Calu3 (cell line): ENCODE results near the gene PITPNM1. TPM values are rescaled to one million over a fixed set of nuclear protein-coding genes. Genes with fewer than 3 reads are reported as not detected.

Experiments used
- BruUV-seq: library from RNA; stranded (reverse); fragments of 400-500 nt; replicated peaks from 2 replicates; lab custom pipeline; 2021; lab: Mats Ljungman, UMichigan
- CTCF ChIA-PET: fragments of 300-600 bp; sonication (Branson Sonifier 250); formaldehyde crosslinking; loops from one replicate; lab custom pipeline; 2022; ENCODE audit warnings: antibody characterized with exemption; lab: Charles Lee
- DNase-seq: peaks from one replicate; pipeline ENCODE4 v3.0.0; 2022
- H3K27ac Mint-ChIP-seq: one replicate; pipeline ENCODE4 v1.8.0; 2022; ENCODE audit warnings: mixed read lengths; ENCODE audit not compliant: unreplicated experiment
- H3K27me3 Mint-ChIP-seq: one replicate; pipeline ENCODE4 v1.8.0; 2022; ENCODE audit warnings: mixed read lengths; ENCODE audit not compliant: unreplicated experiment
- H3K36me3 Mint-ChIP-seq: one replicate; pipeline ENCODE4 v1.8.0; 2022; ENCODE audit warnings: mild to moderate bottlenecking, moderate library complexity, mixed read lengths; ENCODE audit not compliant: insufficient read depth, unreplicated experiment
- H3K4me1 Mint-ChIP-seq: one replicate; pipeline ENCODE4 v1.8.0; 2022; ENCODE audit warnings: mild to moderate bottlenecking, low read depth, mixed read lengths; ENCODE audit not compliant: unreplicated experiment
- H3K4me3 Mint-ChIP-seq: one replicate; pipeline ENCODE4 v1.8.0; 2022; ENCODE audit warnings: mild to moderate bottlenecking, low read depth, moderate library complexity, mixed read lengths; ENCODE audit not compliant: unreplicated experiment
- H3K9me3 Mint-ChIP-seq: one replicate; pipeline ENCODE4 v1.8.0; 2022; ENCODE audit warnings: low read depth, mixed read lengths; ENCODE audit not compliant: unreplicated experiment
- intact Hi-C: fragments of 100-400 bp; cut with micrococcal nuclease; formaldehyde crosslinking; loops from one replicate; pipeline ENCODE4 v1.10.0; 2022; ENCODE audit not compliant: unreplicated experiment
- total RNA-seq: library from RNA; stranded (reverse); gene quantifications from 2 replicates; pipeline ENCODE4 v1.2.3, GENCODE V29; 2022
- TF ChIP-seq, protein P1 (sequence below): fragments of 200-600 bp; IDR thresholded peaks from one replicate; pipeline ENCODE4 v1.8.0; 2022; ENCODE audit warnings: antibody characterized with exemption; ENCODE audit not compliant: unreplicated experiment

The PITPNM1 gene
- total RNA-seq, 1 experiment from 2014 or later, result 70.5 TPM

- CTCF ChIA-PET, result interaction anchor here (0.6 to 2.6 kb wide), 6 partner anchors 10 to 158 kb away, joined by 3 to 10 read pairs (median 4); partner anchors contain the start of genes GPR152 and PPP1CA
- Mint-ChIP-seq H3K36me3 (peaks cover 47% of the 10 kb centered on the region), H3K4me3 (peak within 1 kb of the TSS; percentile 85), H3K27ac (peak within 1 kb of the TSS; percentile 64), H3K27me3 (peaks cover 10% of the 10 kb centered on the region), H3K9me3 (no peaks in the 10 kb centered on the region), H3K4me1 (peaks cover 37% of the 10 kb centered on the region)
- DNase-seq, result peak; percentile 93
- TF ChIP-seq, protein P1, sequence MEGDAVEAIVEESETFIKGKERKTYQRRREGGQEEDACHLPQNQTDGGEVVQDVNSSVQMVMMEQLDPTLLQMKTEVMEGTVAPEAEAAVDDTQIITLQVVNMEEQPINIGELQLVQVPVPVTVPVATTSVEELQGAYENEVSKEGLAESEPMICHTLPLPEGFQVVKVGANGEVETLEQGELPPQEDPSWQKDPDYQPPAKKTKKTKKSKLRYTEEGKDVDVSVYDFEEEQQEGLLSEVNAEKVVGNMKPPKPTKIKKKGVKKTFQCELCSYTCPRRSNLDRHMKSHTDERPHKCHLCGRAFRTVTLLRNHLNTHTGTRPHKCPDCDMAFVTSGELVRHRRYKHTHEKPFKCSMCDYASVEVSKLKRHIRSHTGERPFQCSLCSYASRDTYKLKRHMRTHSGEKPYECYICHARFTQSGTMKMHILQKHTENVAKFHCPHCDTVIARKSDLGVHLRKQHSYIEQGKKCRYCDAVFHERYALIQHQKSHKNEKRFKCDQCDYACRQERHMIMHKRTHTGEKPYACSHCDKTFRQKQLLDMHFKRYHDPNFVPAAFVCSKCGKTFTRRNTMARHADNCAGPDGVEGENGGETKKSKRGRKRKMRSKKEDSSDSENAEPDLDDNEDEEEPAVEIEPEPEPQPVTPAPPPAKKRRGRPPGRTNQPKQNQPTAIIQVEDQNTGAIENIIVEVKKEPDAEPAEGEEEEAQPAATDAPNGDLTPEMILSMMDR, result peak; percentile 14
- BruUV-seq, result TSS peak; percentile 15
- intact Hi-C loops, result no loop called here
Observed at GRCh38 chr11:67468759-67469507, 36.2 kb downstream of the PITPNM1 start, which contains the start of gene TMEM134. TMEM134 (minus strand) TSS chr11:67469251; CDS start chr11:67469192, 59 bp downstream.

GRCh38 chr11:67468456-67468758, 36.8 kb downstream of the PITPNM1 start:
- intact Hi-C loops, result no loop called here
- Mint-ChIP-seq H3K36me3 (peaks cover 52% of the 10 kb centered on the region), H3K9me3 (no peaks in the 10 kb centered on the region), H3K4me3 (peak overlapping the region; percentile 85), H3K27ac (peak overlapping the region; percentile 64), H3K4me1 (peaks cover 42% of the 10 kb centered on the region), H3K27me3 (peaks cover 10% of the 10 kb centered on the region)
- TF ChIP-seq, protein P1, result no peak
- no TSS peak for BruUV-seq
- CTCF ChIA-PET, result interaction anchor here (0.9 to 2.6 kb wide), 5 partner anchors 16 to 157 kb away, joined by 3 to 10 read pairs (median 4); partner anchors contain the start of genes GPR152 and PPP1CA
- no peak for DNase-seq

- H3K27me3 Mint-ChIP-seq, result peaks cover 10% of the 10 kb centered on the region
- H3K4me3 Mint-ChIP-seq, result peak overlapping the region; percentile 85
- peak; percentile 86 for DNase-seq
- CTCF ChIA-PET, result interaction anchor here (0.5 to 2.6 kb wide), 6 partner anchors 16 to 157 kb away, joined by 3 to 10 read pairs (median 4); partner anchors contain the start of genes GPR152 and PPP1CA
- H3K36me3 Mint-ChIP-seq, result peaks cover 55% of the 10 kb centered on the region
- no TSS peak for BruUV-seq
- H3K9me3 Mint-ChIP-seq, result no peaks in the 10 kb centered on the region
- peak overlapping the region; percentile 64 for H3K27ac Mint-ChIP-seq
- intact Hi-C loops, result no loop called here
- H3K4me1 Mint-ChIP-seq, result peaks cover 43% of the 10 kb centered on the region
- TF ChIP-seq, protein P1, result no peak
Observed at GRCh38 chr11:67468056-67468455, 37.1 kb downstream of the PITPNM1 start.

GRCh38 chr11:67466962-67467771, 38.0 kb downstream of the PITPNM1 start:
- Mint-ChIP-seq H3K4me3 (peak overlapping the region; percentile 85), H3K4me1 (peaks cover 43% of the 10 kb centered on the region), H3K36me3 (peaks cover 55% of the 10 kb centered on the region), H3K9me3 (no peaks in the 10 kb centered on the region), H3K27me3 (peaks cover 6% of the 10 kb centered on the region), H3K27ac (peak overlapping the region; percentile 64)
- CTCF ChIA-PET, result interaction anchor here (0.5 to 1.1 kb wide), 2 partner anchors 92 to 110 kb away, joined by 3 read pairs; no protein-coding TSS in a partner anchor
- intact Hi-C loops, result no loop called here
- no TSS peak for BruUV-seq
- DNase-seq, result no peak
- TF ChIP-seq, protein P1, result no peak
